B cell (primary cell): Measurements from ENCODE around the gene ALOXE3. TPM values are rescaled to one million over a fixed set of nuclear protein-coding genes. Genes with fewer than 3 reads are reported as not detected.
A peak's percentile ranks its signal among the peaks of the same experiment; 100 is the strongest.

Source experiments
- ATAC-seq: fragments of 200-7000 bp; cut with Tn5 transposase; one replicate; pipeline ENCODE4 v1.10.0; 2021; ENCODE audit warnings: low read depth, mild to moderate bottlenecking, moderate number of reproducible peaks, moderate library complexity
- CTCF ChIA-PET: fragments of 350-600 bp; sonication (Branson Sonifier 250); formaldehyde crosslinking; loops from one replicate; lab custom pipeline; 2021; ENCODE audit warnings: antibody characterized with exemption, inconsistent platforms; lab: Charles Lee
- POLR2A ChIA-PET: fragments of 350-600 bp; sonication (Branson Sonifier 250); formaldehyde crosslinking; loops from one replicate; lab custom pipeline; 2021; ENCODE audit warnings: antibody characterized with exemption; lab: Charles Lee
- DNase-seq: peaks from one replicate; pipeline ENCODE4 v3.0.0; 2013
- H2AFZ ChIP-seq: 2 replicates; pipeline ENCODE4 v1.6.1; 2012; ENCODE audit warnings: mild to moderate bottlenecking, low read depth, low read length; ENCODE audit not compliant: insufficient read depth, poor library complexity, severe bottlenecking
- H3K27ac ChIP-seq, 2 donors: 1 replicate in 1 of 2; 2 replicates in 1 of 2; pipeline ENCODE4 v1.5.1; 2012 to 2013; ENCODE audit warnings: low read length in 2 of 2, mild to moderate bottlenecking in 2 of 2, moderate library complexity in 1 of 2
- H3K27me3 ChIP-seq, 4 experiments: fragments of 200-600 bp in 1 of 4; sonication (generic) in 1 of 4; replicated peaks in 1 of 4; 1 replicate in 2 of 4; 2 replicates in 2 of 4; pipeline versions ENCODE4 v1.6.1 to v1.7.0; 2013 to 2016; ENCODE audit warnings: low read length in 3 of 4, mild to moderate bottlenecking in 2 of 4, mixed read lengths in 1 of 4, moderate library complexity in 1 of 4; ENCODE audit not compliant: insufficient read depth in 4 of 4, control insufficient read depth in 3 of 4; ENCODE audit errors: control extremely low read depth in 1 of 4
- H3K36me3 ChIP-seq, 2 experiments: replicated peaks in 1 of 2; 1 replicate in 1 of 2; 2 replicates in 1 of 2; pipeline versions ENCODE4 v1.6.1 to v1.7.1; 2013; ENCODE audit warnings: low read length in 1 of 2; ENCODE audit not compliant: insufficient read depth in 2 of 2, control insufficient read depth in 1 of 2; ENCODE audit errors: control extremely low read depth in 1 of 2, extremely low read depth in 1 of 2
- H3K4me1 ChIP-seq, 2 donors: fragments of 200-600 bp in 1 of 2; sonication (generic) in 1 of 2; 1 replicate in 1 of 2; 2 replicates in 1 of 2; pipeline versions ENCODE4 v1.5.1 to v1.6.1; 2013 to 2017; ENCODE audit warnings: low read length in 2 of 2; ENCODE audit not compliant: control insufficient read depth in 2 of 2, insufficient read depth in 2 of 2
- H3K4me2 ChIP-seq: replicated peaks from 2 replicates; pipeline ENCODE3; 2012; ENCODE audit warnings: mild to moderate bottlenecking, low read depth, low read length; ENCODE audit not compliant: poor library complexity, severe bottlenecking
- H3K4me3 ChIP-seq, 5 experiments: fragments of 200-600 bp in 1 of 5; sonication (generic) in 1 of 5; 1 replicate in 3 of 5; 2 replicates in 2 of 5; pipeline versions ENCODE4 v1.5.1 to v1.7.0; 2011 to 2016; ENCODE audit warnings: low read length in 4 of 5, mild to moderate bottlenecking in 4 of 5, low read depth in 2 of 5, control low read depth in 1 of 5, moderate library complexity in 1 of 5; ENCODE audit not compliant: insufficient read depth in 1 of 5; ENCODE audit errors: control extremely low read depth in 1 of 5, extremely low read depth in 1 of 5
- H3K79me2 ChIP-seq: fragments of 200-600 bp; sonication (generic); one replicate; pipeline ENCODE4 v1.6.0; 2016; ENCODE audit warnings: low read length; ENCODE audit not compliant: control insufficient read depth, insufficient read depth
- H3K9ac ChIP-seq: fragments of 200-600 bp; sonication (generic); 2 replicates; pipeline ENCODE4 v1.6.1; 2017; ENCODE audit warnings: mild to moderate bottlenecking, low read length, moderate library complexity
- H3K9me3 ChIP-seq, 3 donors: one replicate each; pipeline versions ENCODE4 v1.6.1 to v1.7.1; 2013; ENCODE audit warnings: low read length in 2 of 3; ENCODE audit not compliant: control insufficient read depth in 2 of 3, insufficient read depth in 1 of 3; ENCODE audit errors: control extremely low read depth in 1 of 3
- H4K20me1 ChIP-seq: 2 replicates; pipeline ENCODE4 v1.6.0; 2012; ENCODE audit warnings: mild to moderate bottlenecking, low read length; ENCODE audit not compliant: insufficient read depth, control insufficient read depth, poor library complexity, severe bottlenecking
- H3K27ac Mint-ChIP-seq: one replicate; pipeline ENCODE4 v1.8.0; 2021; ENCODE audit warnings: mixed read lengths
- H3K27me3 Mint-ChIP-seq: one replicate; pipeline ENCODE4 v1.8.0; 2021; ENCODE audit warnings: mixed read lengths
- H3K4me1 Mint-ChIP-seq: one replicate; pipeline ENCODE4 v1.8.0; 2021; ENCODE audit warnings: mixed read lengths
- H3K4me3 Mint-ChIP-seq: one replicate; pipeline ENCODE4 v1.8.0; 2021; ENCODE audit warnings: mixed read lengths
- H3K9me3 Mint-ChIP-seq: one replicate; pipeline ENCODE4 v1.8.0; 2022; ENCODE audit warnings: mixed read lengths; ENCODE audit not compliant: insufficient read depth
- CTCF ChIP-seq: fragments of 200-600 bp; IDR thresholded peaks from one replicate; pipeline ENCODE4 v1.8.0; 2022; ENCODE audit warnings: antibody characterized with exemption, mild to moderate bottlenecking
- EZH2 ChIP-seq: IDR thresholded peaks from 2 replicates; pipeline ENCODE4 v1.6.1; 2012; ENCODE audit warnings: borderline replicate concordance, low read depth, mild to moderate bottlenecking, moderate library complexity, low read length; ENCODE audit not compliant: insufficient read depth, poor library complexity, severe bottlenecking
- WGBS: methylation state at CpG from one replicate; pipeline ENCODE4 v1.1.5; 2013; ENCODE audit warnings: missing lambda C conversion rate; ENCODE audit not compliant: insufficient coverage; 5-methylcytosine and 5-hydroxymethylcytosine counted together
- intact Hi-C: fragments of 100-400 bp; cut with micrococcal nuclease; formaldehyde crosslinking; loops from one replicate; pipeline ENCODE4 v1.10.0; 2022
- polyA plus RNA-seq: library from polyadenylated mRNA; depleted of rRNA; stranded (reverse); fragments of >200 nt; gene quantifications from 2 replicates; pipeline ENCODE4 v1.2.3, GENCODE V29; 2012
- total RNA-seq, 2 donors: library from RNA; stranded (reverse); fragments of 120-200 nt in 1 of 2; gene quantifications; 1 replicate in 1 of 2; 2 replicates in 1 of 2; pipeline versions ENCODE4 v1.2.3 to v1.2.4, GENCODE V29; 2013 to 2022

ALOXE3 gene
- total and polyA plus RNA-seq, 2 donors (not counting 1 experiment from before 2014, with no cell fraction given): 0.04 TPM; not detected in 1

- no peak overlapping the region for H3K27ac ChIP-seq
- peaks cover 0 to 57% (median 39%) of the 10 kb centered on the region in 4 experiments for H3K27me3 ChIP-seq
- POLR2A ChIA-PET: no interaction called here
- Mint-ChIP-seq H3K4me3 (peak overlapping the region; percentile 81), H3K27ac (peak overlapping the region; percentile 15), H3K9me3 (no peaks in the 10 kb centered on the region), H3K4me1 (peaks cover 26% of the 10 kb centered on the region), H3K27me3 (peaks cover 51% of the 10 kb centered on the region)
- CTCF ChIA-PET: interaction anchor here (1.1 to 11.5 kb wide), 3 partner anchors 11 to 228 kb away, joined by 3 to 360 read pairs (median 46); partner anchors contain the start of gene ALOXE3
- peak overlapping the region; percentile 47 for H3K9ac ChIP-seq
- TF ChIP-seq EZH2 (no peak), CTCF (no peak)
- peak overlapping the region; percentile 74 for H3K4me2 ChIP-seq
- WGBS: 8% methylated on average over 28 of the region's 28 CpGs
- no peaks in the 10 kb centered on the region for H3K36me3 ChIP-seq
- DNase-seq: no peak
- peak overlapping the region; percentile 55 for H2AFZ ChIP-seq
- peaks cover 0 to 19% (median 0%) of the 10 kb centered on the region in 3 donors for H3K9me3 ChIP-seq
- H4K20me1 ChIP-seq: no peaks in the 10 kb centered on the region
- ATAC-seq: no peak
- H3K79me2 ChIP-seq: no peaks in the 10 kb centered on the region
- peaks cover 25 to 28% of the 10 kb centered on the region in 2 donors for H3K4me1 ChIP-seq
- peak overlapping the region in 3 of 5 experiments; percentile 4 to 34 (median 21) for H3K4me3 ChIP-seq
- intact Hi-C loops: loop anchor here (2.0 kb wide), 1 partner anchor 46 kb away; the partner anchor contains the start of gene ALOXE3
Observed at GRCh38 chr17:8072341-8072728, 46.0 kb downstream of the ALOXE3 start.

GRCh38 chr17:8071496-8071895 lies 46.8 kb downstream of the ALOXE3 start:
- no peak overlapping the region for H3K4me3 ChIP-seq
- no peak overlapping the region for H3K4me2 ChIP-seq
- Mint-ChIP-seq H3K27ac (no peak overlapping the region), H3K4me1 (peaks cover 26% of the 10 kb centered on the region), H3K27me3 (peaks cover 55% of the 10 kb centered on the region), H3K9me3 (no peaks in the 10 kb centered on the region), H3K4me3 (no peak overlapping the region)
- WGBS: 81% methylated on average over 7 of the region's 12 CpGs
- no peak overlapping the region for H3K9ac ChIP-seq
- peaks cover 0 to 57% (median 39%) of the 10 kb centered on the region in 4 experiments for H3K27me3 ChIP-seq
- no peak overlapping the region for H3K27ac ChIP-seq
- ChIA-PET CTCF (interaction anchor here (1.1 to 11.5 kb wide), 7 partner anchors 9 to 229 kb away, joined by 3 to 360 read pairs (median 8); partner anchors contain the start of gene ALOXE3), POLR2A (no interaction called here)
- H3K36me3 ChIP-seq: no peaks in the 10 kb centered on the region
- no peak for DNase-seq
- peaks cover 0 to 19% (median 0%) of the 10 kb centered on the region in 3 donors for H3K9me3 ChIP-seq
- intact Hi-C loops: no loop called here
- ATAC-seq: no peak
- H4K20me1 ChIP-seq: no peaks in the 10 kb centered on the region
- no peak for TF ChIP-seq EZH2
- no peak for TF ChIP-seq CTCF
- no peak overlapping the region for H2AFZ ChIP-seq
- H3K4me1 ChIP-seq: peaks cover 25 to 28% of the 10 kb centered on the region in 2 donors
- H3K79me2 ChIP-seq: no peaks in the 10 kb centered on the region
